SK-N-SH (cell line): ENCODE results near the gene PTPRJ. TPM values are rescaled to one million over a fixed set of nuclear protein-coding genes. Genes with fewer than 3 reads are reported as not detected.

Experiments
- CTCF ChIA-PET: fragments of 300-600, 350-600 bp; formaldehyde crosslinking; extraction: SDS; loops from one replicate; lab custom pipeline; 2021; lab: Yijun Ruan, JAX
- POLR2A ChIA-PET: fragments of 350-600 bp; sonication (Branson Sonifier 250); formaldehyde crosslinking; extraction: SDS; loops from one replicate; lab custom pipeline; 2020; ENCODE audit warnings: antibody characterized with exemption, inconsistent platforms; lab: Yijun Ruan, JAX
- DNase-seq: peaks from one replicate; pipeline ENCODE4 v3.0.0; 2012
- H2AFZ ChIP-seq: fragments of 200-600 bp; sonication (generic); 2 replicates; pipeline ENCODE4 v1.8.1; 2016; ENCODE audit warnings: antibody characterized with exemption, mild to moderate bottlenecking, low read depth
- H3F3A ChIP-seq: fragments of 200-600 bp; sonication (generic); replicated peaks from 2 replicates; pipeline ENCODE3; 2016; ENCODE audit warnings: antibody characterized with exemption, mild to moderate bottlenecking; ENCODE audit not compliant: insufficient read depth
- H3K27ac ChIP-seq, 2 experiments: fragments of 200-500 bp in 1 of 2; fragments of 200-600 bp in 1 of 2; sonication (Bioruptor generic) in 1 of 2; sonication (generic), shearing (Covaris generic) in 1 of 2; 2 replicates each; pipeline versions ENCODE4 v1.5.1 to v1.6.1; 2014 to 2016; ENCODE audit warnings: low read depth in 2 of 2, inconsistent platforms in 1 of 2, low read length in 1 of 2, mild to moderate bottlenecking in 1 of 2, mixed read lengths in 1 of 2
- H3K27me3 ChIP-seq: fragments of 200-600 bp; sonication (generic), shearing (Covaris generic); 2 replicates; pipeline ENCODE4 v1.6.1; 2016; ENCODE audit warnings: mixed run types; ENCODE audit not compliant: insufficient read depth
- H3K36me3 ChIP-seq, 2 experiments: fragments of 200-500 bp in 1 of 2; fragments of 200-600 bp in 1 of 2; sonication (Bioruptor generic) in 1 of 2; sonication (generic) in 1 of 2; replicated peaks in 1 of 2; 2 replicates each; pipeline versions ENCODE3 to v1.5.1; 2014 to 2016; ENCODE audit warnings: low read length in 1 of 2, mild to moderate bottlenecking in 1 of 2; ENCODE audit not compliant: insufficient read depth in 2 of 2, control insufficient read depth in 1 of 2
- H3K4me1 ChIP-seq, 2 experiments: fragments of 200-500 bp in 1 of 2; fragments of 200-600 bp in 1 of 2; sonication (Bioruptor generic) in 1 of 2; sonication (generic), shearing (Covaris generic) in 1 of 2; 2 replicates each; pipeline versions ENCODE4 v1.5.1 to v1.6.1; 2014 to 2016; ENCODE audit warnings: low read depth in 1 of 2, low read length in 1 of 2, mixed run types in 1 of 2; ENCODE audit not compliant: insufficient read depth in 2 of 2, control insufficient read depth in 1 of 2
- H3K4me2 ChIP-seq: fragments of 200-600 bp; sonication (generic), shearing (Covaris generic); 2 replicates; pipeline ENCODE4 v1.6.1; 2017; ENCODE audit warnings: mixed run types
- H3K4me3 ChIP-seq, 2 experiments: fragments of 200-500 bp in 1 of 2; fragments of 200-600 bp in 1 of 2; sonication (Bioruptor generic) in 1 of 2; sonication (generic), shearing (Covaris generic) in 1 of 2; 2 replicates each; pipeline versions ENCODE4 v1.5.1 to v1.8.1; 2014 to 2016; ENCODE audit warnings: low read depth in 2 of 2, inconsistent platforms in 1 of 2, low read length in 1 of 2, mild to moderate bottlenecking in 1 of 2, mixed read lengths in 1 of 2, moderate library complexity in 1 of 2
- H3K79me2 ChIP-seq: fragments of 200-600 bp; sonication (generic); 2 replicates; pipeline ENCODE4 v1.8.1; 2017; ENCODE audit warnings: mild to moderate bottlenecking; ENCODE audit not compliant: insufficient read depth
- H3K9ac ChIP-seq: fragments of 200-600 bp; sonication (generic); 2 replicates; pipeline ENCODE4 v1.6.1; 2017; ENCODE audit warnings: mixed run types
- H3K9me2 ChIP-seq: fragments of 200-600 bp; sonication (generic); 2 replicates; pipeline ENCODE4 v1.6.1; 2017; ENCODE audit warnings: mixed run types
- H3K9me3 ChIP-seq: fragments of 200-600 bp; sonication (generic); 2 replicates; pipeline ENCODE4 v1.6.1; 2017; ENCODE audit warnings: mixed run types, mild to moderate bottlenecking, moderate library complexity
- H4K20me1 ChIP-seq: fragments of 200-600 bp; sonication (generic); 2 replicates; pipeline ENCODE4 v1.6.1; 2017; ENCODE audit warnings: mild to moderate bottlenecking, mixed run types; ENCODE audit not compliant: insufficient read depth
- CHD2 ChIP-seq: fragments of 150-350 bp; IDR thresholded peaks from 2 replicates; pipeline ENCODE4 v1.6.1; 2018; ENCODE audit warnings: low read length; ENCODE audit not compliant: partially characterized antibody
- CTCF ChIP-seq: fragments of 200-600 bp; sonication (generic); IDR thresholded peaks from 2 replicates; pipeline ENCODE4 v1.6.1; 2017; ENCODE audit warnings: antibody characterized with exemption, mild to moderate bottlenecking, moderate library complexity
- FOXJ3 ChIP-seq: sonication (generic); formaldehyde crosslinking; IDR thresholded peaks from 2 replicates; pipeline ENCODE4 v1.5.1; 2020; ENCODE audit warnings: mild to moderate bottlenecking, missing genetic modification reagents
- MEF2A ChIP-seq: IDR thresholded peaks from 2 replicates; pipeline ENCODE4 v1.4.0; 2012; ENCODE audit warnings: low read depth, borderline replicate concordance
- NFIC ChIP-seq: IDR thresholded peaks from 2 replicates; pipeline ENCODE4 v1.4.0; 2012; ENCODE audit warnings: borderline replicate concordance
- POLR2AphosphoS5 ChIP-seq: IDR thresholded peaks from 2 replicates; pipeline ENCODE4 v1.6.1; 2012; ENCODE audit warnings: low read depth, low read length
- SIN3A ChIP-seq: IDR thresholded peaks from 2 replicates; pipeline ENCODE4 v1.6.1; 2012; ENCODE audit warnings: low read depth, mild to moderate bottlenecking, low read length, moderate library complexity, borderline replicate concordance
- SMC3 ChIP-seq: IDR thresholded peaks from 2 replicates; pipeline ENCODE4 v1.6.1; 2012; ENCODE audit warnings: low read depth, low read length, improper control_type of control experiment
- TEAD4 ChIP-seq: IDR thresholded peaks from 2 replicates; pipeline ENCODE4 v1.4.0; 2012; ENCODE audit warnings: mild to moderate bottlenecking, borderline replicate concordance; ENCODE audit not compliant: insufficient read depth
- USF1 ChIP-seq: IDR thresholded peaks from 2 replicates; pipeline ENCODE4 v1.4.0; 2012; ENCODE audit warnings: low read depth, borderline replicate concordance
- YY1 ChIP-seq: IDR thresholded peaks from 2 replicates; pipeline ENCODE4 v1.4.0; 2012; ENCODE audit warnings: low read depth, mild to moderate bottlenecking
- WGBS: methylation state at CpG from one replicate; pipeline ENCODE4 v1.1.6; 2017; ENCODE audit warnings: low lambda C conversion rate; 5-methylcytosine and 5-hydroxymethylcytosine counted together
- polyA plus RNA-seq, 3 experiments: library from polyadenylated mRNA; depleted of rRNA; stranded (reverse); fragments of >200 nt; gene quantifications; 2 replicates each; pipeline ENCODE4 v1.2.3, GENCODE V29; 2012
- TF ChIP-seq, protein P1 (sequence below): IDR thresholded peaks from 2 replicates; pipeline ENCODE4; 2012
- TF ChIP-seq, protein P2 (sequence below): IDR thresholded peaks from 2 replicates; pipeline ENCODE4 v1.6.1; 2012; ENCODE audit warnings: mild to moderate bottlenecking, low read depth, low read length, moderate library complexity
- TF ChIP-seq, protein P3 (sequence below): IDR thresholded peaks from 2 replicates; pipeline ENCODE4 v1.4.0; 2012; ENCODE audit warnings: low read depth, borderline replicate concordance
- TF ChIP-seq, protein P4 (sequence below): fragments of 150-350 bp; IDR thresholded peaks from 2 replicates; pipeline ENCODE4 v1.6.1; 2017; ENCODE audit warnings: antibody characterized with exemption, low read length, low read depth, borderline replicate concordance

The PTPRJ gene
- polyA plus RNA-seq, 1 of the 3 experiments (the other 2 are of a cell fraction) = 4.5 TPM

GRCh38 chr11:47976931-47977330 lies 3.4 kb upstream of the PTPRJ start:
- peaks cover 32% of the 10 kb centered on the region for H3F3A ChIP-seq

GRCh38 chr11:47977623-47978022 lies 2.7 kb upstream of the PTPRJ start:
- peaks cover 32% of the 10 kb centered on the region for H3F3A ChIP-seq
- H3K27ac ChIP-seq = no peak overlapping the region
- 71% methylated on average over 5 of the region's 5 CpGs for WGBS
- no peak for DNase-seq
- ChIA-PET CTCF (interaction anchor here (2.1 kb wide), 1 partner anchor 43 kb away, joined by 6 read pairs; no protein-coding TSS in a partner anchor), POLR2A (interaction anchor here (0.6 kb wide), 1 partner anchor 11 kb away, joined by 3 read pairs; no protein-coding TSS in a partner anchor)
- no peak overlapping the region for H3K4me2 ChIP-seq
- H2AFZ ChIP-seq = no peak overlapping the region
- H3K79me2 ChIP-seq = peaks cover 18% of the 10 kb centered on the region
- no peaks in the 10 kb centered on the region for H4K20me1 ChIP-seq
- peaks cover 11 to 17% of the 10 kb centered on the region in 2 experiments; a peak in 3 of 4 replicates for H3K4me1 ChIP-seq
- H3K9me3 ChIP-seq = no peaks in the 10 kb centered on the region
- no peak overlapping the region for H3K4me3 ChIP-seq
- no peaks in the 10 kb centered on the region for H3K9me2 ChIP-seq
- H3K9ac ChIP-seq = no peak overlapping the region
- no peaks in the 10 kb centered on the region for H3K36me3 ChIP-seq
- H3K27me3 ChIP-seq = no peaks in the 10 kb centered on the region
- no peak for TF ChIP-seq NFIC
- no peak for TF ChIP-seq CHD2
- TF ChIP-seq, protein P1, sequence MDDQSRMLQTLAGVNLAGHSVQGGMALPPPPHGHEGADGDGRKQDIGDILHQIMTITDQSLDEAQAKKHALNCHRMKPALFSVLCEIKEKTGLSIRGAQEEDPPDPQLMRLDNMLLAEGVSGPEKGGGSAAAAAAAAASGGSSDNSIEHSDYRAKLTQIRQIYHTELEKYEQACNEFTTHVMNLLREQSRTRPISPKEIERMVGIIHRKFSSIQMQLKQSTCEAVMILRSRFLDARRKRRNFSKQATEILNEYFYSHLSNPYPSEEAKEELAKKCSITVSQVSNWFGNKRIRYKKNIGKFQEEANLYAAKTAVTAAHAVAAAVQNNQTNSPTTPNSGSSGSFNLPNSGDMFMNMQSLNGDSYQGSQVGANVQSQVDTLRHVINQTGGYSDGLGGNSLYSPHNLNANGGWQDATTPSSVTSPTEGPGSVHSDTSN = no peak
- TF ChIP-seq SMC3 = no peak
- TF ChIP-seq, protein P2, sequence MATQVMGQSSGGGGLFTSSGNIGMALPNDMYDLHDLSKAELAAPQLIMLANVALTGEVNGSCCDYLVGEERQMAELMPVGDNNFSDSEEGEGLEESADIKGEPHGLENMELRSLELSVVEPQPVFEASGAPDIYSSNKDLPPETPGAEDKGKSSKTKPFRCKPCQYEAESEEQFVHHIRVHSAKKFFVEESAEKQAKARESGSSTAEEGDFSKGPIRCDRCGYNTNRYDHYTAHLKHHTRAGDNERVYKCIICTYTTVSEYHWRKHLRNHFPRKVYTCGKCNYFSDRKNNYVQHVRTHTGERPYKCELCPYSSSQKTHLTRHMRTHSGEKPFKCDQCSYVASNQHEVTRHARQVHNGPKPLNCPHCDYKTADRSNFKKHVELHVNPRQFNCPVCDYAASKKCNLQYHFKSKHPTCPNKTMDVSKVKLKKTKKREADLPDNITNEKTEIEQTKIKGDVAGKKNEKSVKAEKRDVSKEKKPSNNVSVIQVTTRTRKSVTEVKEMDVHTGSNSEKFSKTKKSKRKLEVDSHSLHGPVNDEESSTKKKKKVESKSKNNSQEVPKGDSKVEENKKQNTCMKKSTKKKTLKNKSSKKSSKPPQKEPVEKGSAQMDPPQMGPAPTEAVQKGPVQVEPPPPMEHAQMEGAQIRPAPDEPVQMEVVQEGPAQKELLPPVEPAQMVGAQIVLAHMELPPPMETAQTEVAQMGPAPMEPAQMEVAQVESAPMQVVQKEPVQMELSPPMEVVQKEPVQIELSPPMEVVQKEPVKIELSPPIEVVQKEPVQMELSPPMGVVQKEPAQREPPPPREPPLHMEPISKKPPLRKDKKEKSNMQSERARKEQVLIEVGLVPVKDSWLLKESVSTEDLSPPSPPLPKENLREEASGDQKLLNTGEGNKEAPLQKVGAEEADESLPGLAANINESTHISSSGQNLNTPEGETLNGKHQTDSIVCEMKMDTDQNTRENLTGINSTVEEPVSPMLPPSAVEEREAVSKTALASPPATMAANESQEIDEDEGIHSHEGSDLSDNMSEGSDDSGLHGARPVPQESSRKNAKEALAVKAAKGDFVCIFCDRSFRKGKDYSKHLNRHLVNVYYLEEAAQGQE = no peak
- no peak for TF ChIP-seq FOXJ3 (CRISPR knock-in tag)
- no peak for TF ChIP-seq YY1
- TF ChIP-seq CTCF = no peak
- no peak for TF ChIP-seq USF1
- TF ChIP-seq MEF2A = no peak
- TF ChIP-seq POLR2AphosphoS5 = no peak
- no peak for TF ChIP-seq TEAD4

More at GRCh38 chr11:47976931-47977330, 3.4 kb upstream of the PTPRJ start:
- no peak overlapping the region for H3K27ac ChIP-seq
- no peaks in the 10 kb centered on the region for H3K9me2 ChIP-seq
- no peaks in the 10 kb centered on the region for H3K9me3 ChIP-seq
- no peaks in the 10 kb centered on the region for H3K36me3 ChIP-seq
- no peak overlapping the region for H3K9ac ChIP-seq
- H3K79me2 ChIP-seq = peaks cover 11% of the 10 kb centered on the region
- ChIA-PET POLR2A (no interaction called here), CTCF (interaction anchor here (2.1 kb wide), 1 partner anchor 43 kb away, joined by 6 read pairs; no protein-coding TSS in a partner anchor)
- no peak overlapping the region for H2AFZ ChIP-seq
- no peak for DNase-seq
- WGBS = 76% methylated on average over 2 of the region's 2 CpGs
- no peaks in the 10 kb centered on the region for H4K20me1 ChIP-seq
- TF ChIP-seq, protein P3, sequence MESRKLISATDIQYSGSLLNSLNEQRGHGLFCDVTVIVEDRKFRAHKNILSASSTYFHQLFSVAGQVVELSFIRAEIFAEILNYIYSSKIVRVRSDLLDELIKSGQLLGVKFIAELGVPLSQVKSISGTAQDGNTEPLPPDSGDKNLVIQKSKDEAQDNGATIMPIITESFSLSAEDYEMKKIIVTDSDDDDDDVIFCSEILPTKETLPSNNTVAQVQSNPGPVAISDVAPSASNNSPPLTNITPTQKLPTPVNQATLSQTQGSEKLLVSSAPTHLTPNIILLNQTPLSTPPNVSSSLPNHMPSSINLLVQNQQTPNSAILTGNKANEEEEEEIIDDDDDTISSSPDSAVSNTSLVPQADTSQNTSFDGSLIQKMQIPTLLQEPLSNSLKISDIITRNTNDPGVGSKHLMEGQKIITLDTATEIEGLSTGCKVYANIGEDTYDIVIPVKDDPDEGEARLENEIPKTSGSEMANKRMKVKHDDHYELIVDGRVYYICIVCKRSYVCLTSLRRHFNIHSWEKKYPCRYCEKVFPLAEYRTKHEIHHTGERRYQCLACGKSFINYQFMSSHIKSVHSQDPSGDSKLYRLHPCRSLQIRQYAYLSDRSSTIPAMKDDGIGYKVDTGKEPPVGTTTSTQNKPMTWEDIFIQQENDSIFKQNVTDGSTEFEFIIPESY = no peak
- TF ChIP-seq POLR2AphosphoS5 (no peak), SIN3A (no peak)
- TF ChIP-seq, protein P4, sequence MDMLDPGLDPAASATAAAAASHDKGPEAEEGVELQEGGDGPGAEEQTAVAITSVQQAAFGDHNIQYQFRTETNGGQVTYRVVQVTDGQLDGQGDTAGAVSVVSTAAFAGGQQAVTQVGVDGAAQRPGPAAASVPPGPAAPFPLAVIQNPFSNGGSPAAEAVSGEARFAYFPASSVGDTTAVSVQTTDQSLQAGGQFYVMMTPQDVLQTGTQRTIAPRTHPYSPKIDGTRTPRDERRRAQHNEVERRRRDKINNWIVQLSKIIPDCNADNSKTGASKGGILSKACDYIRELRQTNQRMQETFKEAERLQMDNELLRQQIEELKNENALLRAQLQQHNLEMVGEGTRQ = no peak
- H3K4me1 ChIP-seq = peaks cover 8 to 13% of the 10 kb centered on the region in 2 experiments; a peak in 3 of 4 replicates
- H3K4me2 ChIP-seq = no peak overlapping the region
- no peaks in the 10 kb centered on the region for H3K27me3 ChIP-seq
- no peak overlapping the region for H3K4me3 ChIP-seq
